Measurements from ENCODE around the gene CHFR. TPM values are rescaled to one million over a fixed set of nuclear protein-coding genes. Genes with fewer than 3 reads are reported as not detected.
"Not testable (repeated sequence)": the region's sequence is repeated elsewhere in the genome, so short reads cannot be mapped to it uniquely, and the experiment has no call there.

Gene CHFR
- polyA plus RNA-seq, 1 donor from 2014 or later = 89.3 TPM

GRCh38 chr12:132797820-132798570 lies 89.4 kb downstream of the CHFR start:
- H2AFZ ChIP-seq (ENCODE audit: low read depth, low read length) = no peak overlapping the region
- no peaks in the 10 kb centered on the region for H4K20me1 ChIP-seq (ENCODE audit: insufficient read depth)
- H3K27me3 ChIP-seq (ENCODE audit: insufficient read depth, low read depth, low read length) = no peaks in the 10 kb centered on the region
- H3K79me2 ChIP-seq (replicated peaks; ENCODE audit: insufficient read depth, low read length) = no peaks in the 10 kb centered on the region
- H3K9ac ChIP-seq (ENCODE audit: low read length) = no peak overlapping the region
- H3K9me3 ChIP-seq (ENCODE audit: low read length) = no peaks in the 10 kb centered on the region
- H3K4me3 ChIP-seq (ENCODE audit: low read length) = no peak overlapping the region
- no peak overlapping the region for H3K4me2 ChIP-seq (ENCODE audit: low read length)
- no peaks in the 10 kb centered on the region for H3K36me3 ChIP-seq (ENCODE audit: insufficient read depth, low read length)
- no peaks in the 10 kb centered on the region for H3K9me2 ChIP-seq (ENCODE audit: insufficient read depth, low read length)
- no peak for TF ChIP-seq SMC3 (conservative IDR thresholded peaks at IDR 0.05; ENCODE audit: poor library complexity)
- TF ChIP-seq EP300 (conservative IDR thresholded peaks at IDR 0.05; ENCODE audit: poor library complexity, severe bottlenecking) = no peak
- TF ChIP-seq TAF1 (IDR thresholded peaks at IDR 0.05; ENCODE audit: low read depth) = no peak
- no peak for TF ChIP-seq MXI1 (conservative IDR thresholded peaks at IDR 0.05; ENCODE audit: poor library complexity, severe bottlenecking)
- no peak for TF ChIP-seq EZH2 (IDR thresholded peaks at IDR 0.05; ENCODE audit: borderline replicate concordance, insufficient read depth, low read length, poor library complexity, severe bottlenecking)
- no peak for TF ChIP-seq RAD21 (conservative IDR thresholded peaks at IDR 0.05)
- TF ChIP-seq, protein P1, sequence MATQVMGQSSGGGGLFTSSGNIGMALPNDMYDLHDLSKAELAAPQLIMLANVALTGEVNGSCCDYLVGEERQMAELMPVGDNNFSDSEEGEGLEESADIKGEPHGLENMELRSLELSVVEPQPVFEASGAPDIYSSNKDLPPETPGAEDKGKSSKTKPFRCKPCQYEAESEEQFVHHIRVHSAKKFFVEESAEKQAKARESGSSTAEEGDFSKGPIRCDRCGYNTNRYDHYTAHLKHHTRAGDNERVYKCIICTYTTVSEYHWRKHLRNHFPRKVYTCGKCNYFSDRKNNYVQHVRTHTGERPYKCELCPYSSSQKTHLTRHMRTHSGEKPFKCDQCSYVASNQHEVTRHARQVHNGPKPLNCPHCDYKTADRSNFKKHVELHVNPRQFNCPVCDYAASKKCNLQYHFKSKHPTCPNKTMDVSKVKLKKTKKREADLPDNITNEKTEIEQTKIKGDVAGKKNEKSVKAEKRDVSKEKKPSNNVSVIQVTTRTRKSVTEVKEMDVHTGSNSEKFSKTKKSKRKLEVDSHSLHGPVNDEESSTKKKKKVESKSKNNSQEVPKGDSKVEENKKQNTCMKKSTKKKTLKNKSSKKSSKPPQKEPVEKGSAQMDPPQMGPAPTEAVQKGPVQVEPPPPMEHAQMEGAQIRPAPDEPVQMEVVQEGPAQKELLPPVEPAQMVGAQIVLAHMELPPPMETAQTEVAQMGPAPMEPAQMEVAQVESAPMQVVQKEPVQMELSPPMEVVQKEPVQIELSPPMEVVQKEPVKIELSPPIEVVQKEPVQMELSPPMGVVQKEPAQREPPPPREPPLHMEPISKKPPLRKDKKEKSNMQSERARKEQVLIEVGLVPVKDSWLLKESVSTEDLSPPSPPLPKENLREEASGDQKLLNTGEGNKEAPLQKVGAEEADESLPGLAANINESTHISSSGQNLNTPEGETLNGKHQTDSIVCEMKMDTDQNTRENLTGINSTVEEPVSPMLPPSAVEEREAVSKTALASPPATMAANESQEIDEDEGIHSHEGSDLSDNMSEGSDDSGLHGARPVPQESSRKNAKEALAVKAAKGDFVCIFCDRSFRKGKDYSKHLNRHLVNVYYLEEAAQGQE (IDR thresholded peaks at IDR 0.05; ENCODE audit: borderline replicate concordance) = no peak
- no peak for TF ChIP-seq POLR2AphosphoS5 (IDR thresholded peaks at IDR 0.05)
- TF ChIP-seq, protein P2, sequence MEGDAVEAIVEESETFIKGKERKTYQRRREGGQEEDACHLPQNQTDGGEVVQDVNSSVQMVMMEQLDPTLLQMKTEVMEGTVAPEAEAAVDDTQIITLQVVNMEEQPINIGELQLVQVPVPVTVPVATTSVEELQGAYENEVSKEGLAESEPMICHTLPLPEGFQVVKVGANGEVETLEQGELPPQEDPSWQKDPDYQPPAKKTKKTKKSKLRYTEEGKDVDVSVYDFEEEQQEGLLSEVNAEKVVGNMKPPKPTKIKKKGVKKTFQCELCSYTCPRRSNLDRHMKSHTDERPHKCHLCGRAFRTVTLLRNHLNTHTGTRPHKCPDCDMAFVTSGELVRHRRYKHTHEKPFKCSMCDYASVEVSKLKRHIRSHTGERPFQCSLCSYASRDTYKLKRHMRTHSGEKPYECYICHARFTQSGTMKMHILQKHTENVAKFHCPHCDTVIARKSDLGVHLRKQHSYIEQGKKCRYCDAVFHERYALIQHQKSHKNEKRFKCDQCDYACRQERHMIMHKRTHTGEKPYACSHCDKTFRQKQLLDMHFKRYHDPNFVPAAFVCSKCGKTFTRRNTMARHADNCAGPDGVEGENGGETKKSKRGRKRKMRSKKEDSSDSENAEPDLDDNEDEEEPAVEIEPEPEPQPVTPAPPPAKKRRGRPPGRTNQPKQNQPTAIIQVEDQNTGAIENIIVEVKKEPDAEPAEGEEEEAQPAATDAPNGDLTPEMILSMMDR (IDR thresholded peaks at IDR 0.05; ENCODE audit: poor library complexity, severe bottlenecking) = no peak
- no peak overlapping the region for H3K27ac ChIP-seq (ENCODE audit: low read length)
- H3F3A ChIP-seq (ENCODE audit: insufficient read depth, low read length, poor library complexity, severe bottlenecking) = no peaks in the 10 kb centered on the region

- no peak overlapping the region for H3K9ac ChIP-seq (ENCODE audit: low read length)
- no peak overlapping the region for H2AFZ ChIP-seq (ENCODE audit: low read depth, low read length)
- no peak overlapping the region for H3K27ac ChIP-seq (ENCODE audit: low read length)
- no peaks in the 10 kb centered on the region for H4K20me1 ChIP-seq (ENCODE audit: insufficient read depth)
- no peaks in the 10 kb centered on the region for H3F3A ChIP-seq (ENCODE audit: insufficient read depth, low read length, poor library complexity, severe bottlenecking)
- H3K4me2 ChIP-seq (ENCODE audit: low read length) = no peak overlapping the region
- H3K9me3 ChIP-seq (ENCODE audit: low read length) = no peaks in the 10 kb centered on the region
- H3K36me3 ChIP-seq (ENCODE audit: insufficient read depth, low read length) = no peaks in the 10 kb centered on the region
- no peak overlapping the region for H3K4me3 ChIP-seq (ENCODE audit: low read length)
- no peaks in the 10 kb centered on the region for H3K27me3 ChIP-seq (ENCODE audit: insufficient read depth, low read depth, low read length)
- H3K9me2 ChIP-seq (ENCODE audit: insufficient read depth, low read length) = no peaks in the 10 kb centered on the region
- TF ChIP-seq RAD21 (conservative IDR thresholded peaks at IDR 0.05) (no peak), TAF1 (IDR thresholded peaks at IDR 0.05; ENCODE audit: low read depth) (no peak), EZH2 (IDR thresholded peaks at IDR 0.05; ENCODE audit: borderline replicate concordance, insufficient read depth, low read length, poor library complexity, severe bottlenecking) (no peak), SMC3 (conservative IDR thresholded peaks at IDR 0.05; ENCODE audit: poor library complexity) (no peak), MXI1 (conservative IDR thresholded peaks at IDR 0.05; ENCODE audit: poor library complexity, severe bottlenecking) (no peak), POLR2AphosphoS5 (IDR thresholded peaks at IDR 0.05) (no peak), EP300 (conservative IDR thresholded peaks at IDR 0.05; ENCODE audit: poor library complexity, severe bottlenecking) (no peak)
- TF ChIP-seq, protein P1 (IDR thresholded peaks at IDR 0.05; ENCODE audit: borderline replicate concordance) = no peak
- TF ChIP-seq, protein P2 (IDR thresholded peaks at IDR 0.05; ENCODE audit: poor library complexity, severe bottlenecking) = no peak
- no peaks in the 10 kb centered on the region for H3K79me2 ChIP-seq (replicated peaks; ENCODE audit: insufficient read depth, low read length)
These were observed 91.6 kb downstream of the CHFR start for GRCh38 chr12:132795847-132796246.

DNA sequence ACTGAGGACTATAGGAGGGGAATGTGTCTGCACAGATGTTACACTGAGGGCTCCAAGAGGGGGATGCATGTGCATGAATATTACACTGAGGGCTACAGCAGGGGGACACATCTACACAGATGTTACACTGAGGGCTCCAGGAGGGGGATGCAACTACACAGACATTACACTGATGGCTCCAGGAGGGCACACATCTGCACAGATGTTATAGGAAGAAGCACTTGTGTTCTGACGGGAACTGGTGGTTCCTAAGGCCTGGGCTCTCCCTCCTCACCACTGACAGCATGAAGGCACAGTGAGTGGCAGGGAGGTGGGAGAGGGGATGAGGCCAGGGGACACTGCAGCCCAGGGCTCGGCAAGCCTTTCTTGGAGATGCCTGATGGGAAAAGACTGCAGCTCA lies 95.5 kb downstream of the CHFR start:
- H3F3A ChIP-seq (ENCODE audit: insufficient read depth, low read length, poor library complexity, severe bottlenecking); H2AFZ ChIP-seq (ENCODE audit: low read depth, low read length); H3K9me3 ChIP-seq (ENCODE audit: low read length); H3K9ac ChIP-seq (ENCODE audit: low read length); H4K20me1 ChIP-seq (ENCODE audit: insufficient read depth); H3K4me2 ChIP-seq (ENCODE audit: low read length); H3K27me3 ChIP-seq (ENCODE audit: insufficient read depth, low read depth, low read length); H3K4me3 ChIP-seq (ENCODE audit: low read length); H3K27ac ChIP-seq (ENCODE audit: low read length); H3K36me3 ChIP-seq (ENCODE audit: insufficient read depth, low read length); H3K9me2 ChIP-seq (ENCODE audit: insufficient read depth, low read length); H3K79me2 ChIP-seq (replicated peaks; ENCODE audit: insufficient read depth, low read length): not testable (repeated sequence)

Data from neural cell (in vitro differentiated cells).